ENCODE data around the gene FAM117A. TPM values are rescaled to one million over a fixed set of nuclear protein-coding genes. Genes with fewer than 3 reads are reported as not detected.

FAM117A gene
- total RNA-seq, 1 experiment from 2014 or later, result 26.2 TPM

GRCh38 chr17:49715216-49715615 is 48.7 kb downstream of the FAM117A start:
- ATAC-seq, result no peak
- TF ChIP-seq ATF1 (CRISPR knock-in tag; IDR thresholded peaks at IDR 0.05), result no peak
- TF ChIP-seq EMX1 (CRISPR knock-in tag; IDR thresholded peaks at IDR 0.05), result no peak
- TF ChIP-seq ATF2 (CRISPR knock-in tag; IDR thresholded peaks at IDR 0.05; ENCODE audit: borderline replicate concordance, low read depth), result no peak
- TF ChIP-seq, protein P1, sequence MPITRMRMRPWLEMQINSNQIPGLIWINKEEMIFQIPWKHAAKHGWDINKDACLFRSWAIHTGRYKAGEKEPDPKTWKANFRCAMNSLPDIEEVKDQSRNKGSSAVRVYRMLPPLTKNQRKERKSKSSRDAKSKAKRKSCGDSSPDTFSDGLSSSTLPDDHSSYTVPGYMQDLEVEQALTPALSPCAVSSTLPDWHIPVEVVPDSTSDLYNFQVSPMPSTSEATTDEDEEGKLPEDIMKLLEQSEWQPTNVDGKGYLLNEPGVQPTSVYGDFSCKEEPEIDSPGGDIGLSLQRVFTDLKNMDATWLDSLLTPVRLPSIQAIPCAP (CRISPR knock-in tag; IDR thresholded peaks at IDR 0.05), result no peak
- TF ChIP-seq NR2C2 (CRISPR knock-in tag; IDR thresholded peaks at IDR 0.05), result no peak
- TF ChIP-seq MYBL2 (CRISPR knock-in tag; IDR thresholded peaks at IDR 0.05), result no peak
- TF ChIP-seq ZNF281 (CRISPR knock-in tag; IDR thresholded peaks at IDR 0.05), result no peak
- no peak for TF ChIP-seq ZNF121 (CRISPR knock-in tag; IDR thresholded peaks at IDR 0.05)
- no peaks in the 10 kb centered on the region for H3K27me3 Mint-ChIP-seq (ENCODE audit: low read depth)
- H3K36me3 Mint-ChIP-seq, result peaks cover 54% of the 10 kb centered on the region
- H3K4me1 Mint-ChIP-seq, result no peaks in the 10 kb centered on the region
- ChIA-PET POLR2A (no interaction called here), CTCF (no interaction called here)
- no peak for DNase-seq (ENCODE audit: low spot score)
- no peak overlapping the region for H3K27ac Mint-ChIP-seq
- H3K9me3 Mint-ChIP-seq, result no peaks in the 10 kb centered on the region
- no peak overlapping the region for H3K4me3 Mint-ChIP-seq

GRCh38 chr17:49708515-49709183 is 55.3 kb downstream of the FAM117A start:
- no peaks in the 10 kb centered on the region for H3K9me3 Mint-ChIP-seq
- CTCF ChIA-PET, result interaction anchor here (0.6 to 2.9 kb wide), 31 partner anchors 9 to 290 kb away, joined by 3 to 27 read pairs (median 5); partner anchors contain the start of genes FAM117A, KAT7, NXPH3 and SPOP
- H3K27me3 Mint-ChIP-seq (ENCODE audit: low read depth), result no peaks in the 10 kb centered on the region; the same call in 1 of the 2 replicates
- ATAC-seq, result peak; percentile 7; the same call in 1 of the 2 replicates
- H3K27ac Mint-ChIP-seq, result peak overlapping the region; percentile 96
- DNase-seq (ENCODE audit: low spot score), result no peak
- H3K36me3 Mint-ChIP-seq, result peaks cover 26% of the 10 kb centered on the region
- POLR2A ChIA-PET, result interaction anchor here (0.8 to 2.5 kb wide), 8 partner anchors 16 to 211 kb away, joined by 3 to 13 read pairs (median 4); partner anchors contain the start of gene FAM117A
- TF ChIP-seq ZNF396 (CRISPR knock-in tag; IDR thresholded peaks at IDR 0.05; ENCODE audit: borderline replicate concordance) (no peak), MYBL2 (CRISPR knock-in tag; IDR thresholded peaks at IDR 0.05) (no peak)
- peaks cover 12% of the 10 kb centered on the region for H3K4me1 Mint-ChIP-seq
- peak overlapping the region; percentile 93 for H3K4me3 Mint-ChIP-seq

GRCh38 chr17:49707608-49708514 is 56.1 kb downstream of the FAM117A start, which contains the start of gene SLC35B1:
TSS of gene SLC35B1 (minus strand) at chr17:49707964. CDS start at chr17:49707833, 131 bp downstream.
- CTCF ChIA-PET, result interaction anchor here (0.6 to 2.9 kb wide), 33 partner anchors 9 to 300 kb away, joined by 3 to 27 read pairs (median 5); partner anchors contain the start of genes FAM117A, KAT7, NXPH3 and SPOP
- H3K4me1 Mint-ChIP-seq, result peaks cover 12% of the 10 kb centered on the region
- ATAC-seq, result peak; percentile 93
- H3K27ac Mint-ChIP-seq, result peak within 1 kb of the TSS; percentile 98
- no peaks in the 10 kb centered on the region for H3K9me3 Mint-ChIP-seq
- POLR2A ChIA-PET, result interaction anchor here (0.9 to 2.5 kb wide), 7 partner anchors 31 to 210 kb away, joined by 3 to 13 read pairs (median 3); partner anchors contain the start of gene FAM117A
- peaks cover 32% of the 10 kb centered on the region for H3K36me3 Mint-ChIP-seq
- peak within 1 kb of the TSS; percentile 93 for H3K4me3 Mint-ChIP-seq
- DNase-seq (ENCODE audit: low spot score), result peak; percentile 99
- no peaks in the 10 kb centered on the region; the same call in 1 of the 2 replicates for H3K27me3 Mint-ChIP-seq (ENCODE audit: low read depth)
- no peak for TF ChIP-seq ZNF263 (CRISPR knock-in tag; IDR thresholded peaks at IDR 0.05; ENCODE audit: low read depth)
- no peak for TF ChIP-seq RORB (CRISPR knock-in tag; IDR thresholded peaks at IDR 0.05)
- TF ChIP-seq, protein P1 (CRISPR knock-in tag; IDR thresholded peaks at IDR 0.05), result no peak
- TF ChIP-seq FOXK1 (CRISPR knock-in tag; IDR thresholded peaks at IDR 0.05), result peak; percentile 68
- no peak for TF ChIP-seq ESRRA (CRISPR knock-in tag; IDR thresholded peaks at IDR 0.05; ENCODE audit: borderline replicate concordance)
- 0 out of 2 replicates have a peak, but pooled peaks have one; percentile 19 for TF ChIP-seq PREB (CRISPR knock-in tag; IDR thresholded peaks at IDR 0.05; ENCODE audit: borderline replicate concordance)
- TF ChIP-seq TEAD1 (CRISPR knock-in tag; IDR thresholded peaks at IDR 0.05), result peak; percentile 87
- no peak for TF ChIP-seq JUN (CRISPR knock-in tag; IDR thresholded peaks at IDR 0.05)
- TF ChIP-seq CREM (CRISPR knock-in tag; IDR thresholded peaks at IDR 0.05), result peak; percentile 95
- TF ChIP-seq OVOL2 (CRISPR knock-in tag; IDR thresholded peaks at IDR 0.05; ENCODE audit: borderline replicate concordance), result no peak
- peak; percentile 80 for TF ChIP-seq HMGXB4 (CRISPR knock-in tag; IDR thresholded peaks at IDR 0.05)
- TF ChIP-seq SP1 (CRISPR knock-in tag; conservative IDR thresholded peaks at IDR 0.05), result peak; percentile 94
- no peak for TF ChIP-seq GABPB1 (CRISPR knock-in tag; IDR thresholded peaks at IDR 0.05)
